K562 treated with DMSO at 1 percent for 4 hours (cell line): Measurements from ENCODE around the gene TP53TG3B. TPM values are rescaled to one million over a fixed set of nuclear protein-coding genes. Genes with fewer than 3 reads are reported as not detected.

Experiments
- total RNA-seq: library from RNA; unstranded; fragments of 300-600 nt; gene quantifications from 2 replicates; pipeline ENCODE4 v1.2.3, GENCODE V29; 2022; ENCODE audit not compliant: insufficient read depth

The TP53TG3B gene
- 2.1 and 3.0 TPM in 2 replicates for total RNA-seq

DNA sequence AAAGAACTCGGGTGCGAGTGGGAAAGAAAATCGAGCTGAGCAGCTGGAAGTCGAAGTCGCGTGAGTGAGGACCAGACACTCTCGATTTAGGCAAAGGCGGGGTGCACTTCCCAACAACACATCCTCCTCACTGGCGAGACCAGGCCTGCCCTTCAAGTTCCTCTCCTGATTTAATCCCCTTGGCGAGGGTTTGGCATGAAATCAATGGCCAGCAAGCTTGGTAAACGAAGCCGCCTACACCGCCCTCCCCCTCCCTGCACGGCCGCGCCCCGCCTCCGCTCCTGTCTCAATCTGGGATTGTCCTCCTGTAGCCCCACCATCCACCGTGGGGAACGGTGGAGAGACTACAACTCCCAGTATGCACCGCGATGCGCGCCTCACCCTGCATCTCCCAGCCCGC, at the start of gene TP53TG3B:
TP53TG3B (plus strand) TSS at position 301 of the 400 bp plus-strand sequence; CDS start at position 369, 68 bp downstream.

Other genes with a start within 250 kb of the TP53TG3B start
- gene TP53TG3C, start 166.6 kb upstream of the TP53TG3B start, total RNA-seq = 2.8 TPM in 2 replicates
- gene TP53TG3E, start 56.5 kb upstream of the TP53TG3B start, total RNA-seq = not detected in 2 replicates
- gene TP53TG3F, start 98.8 kb downstream of the TP53TG3B start, total RNA-seq = 1.0 TPM in 1 of 2 replicates, not detected in the other